ENCODE results near the gene DISP2. TPM values are rescaled to one million over a fixed set of nuclear protein-coding genes. Genes with fewer than 3 reads are reported as not detected.

Gene DISP2
- total and polyA plus RNA-seq, 9 donors = 0.20 to 4.3 (median 1.1) TPM

DNA sequence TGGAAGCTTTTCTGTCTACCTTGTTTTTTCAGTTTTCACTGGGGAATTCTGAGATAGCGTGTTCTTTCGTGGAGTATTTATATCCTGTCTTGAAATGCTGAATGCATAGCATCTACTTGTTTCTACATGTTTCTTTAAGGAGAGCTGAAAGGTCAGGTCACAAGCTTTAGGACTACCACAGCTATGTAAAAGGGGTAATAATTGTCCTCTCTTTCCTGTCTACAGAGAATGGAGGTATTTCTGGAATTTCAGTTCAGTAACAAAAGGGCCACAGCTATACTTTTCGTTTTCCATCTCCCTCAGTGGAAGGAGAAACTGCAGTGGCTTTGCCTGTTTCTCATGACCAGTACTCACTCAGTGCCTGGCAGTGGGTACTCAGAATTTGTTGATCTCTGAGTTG is 29.8 kb upstream of the DISP2 start:
- WGBS (ENCODE audit: insufficient coverage) = no CpG with 5 or more reads among the region's 3 CpGs
- H3K27ac ChIP-seq (ENCODE audit: low read length) = no peak overlapping the region
- H3K4me1 ChIP-seq (ENCODE audit: control insufficient read depth, insufficient read depth, low read length) = peaks cover 51% of the 10 kb centered on the region
- DNase-seq = no peak
- no peaks in the 10 kb centered on the region for H3K9me3 ChIP-seq (replicated peaks; ENCODE audit: control insufficient read depth, low read depth, low read length)
- no peaks in the 10 kb centered on the region for H3K27me3 ChIP-seq (ENCODE audit: control insufficient read depth, insufficient read depth, low read length)
- peaks cover 3% of the 10 kb centered on the region for H3K36me3 ChIP-seq (ENCODE audit: control insufficient read depth, insufficient read depth, low read length)
- no peak overlapping the region for H3K4me3 ChIP-seq (ENCODE audit: low read length)

DNA sequence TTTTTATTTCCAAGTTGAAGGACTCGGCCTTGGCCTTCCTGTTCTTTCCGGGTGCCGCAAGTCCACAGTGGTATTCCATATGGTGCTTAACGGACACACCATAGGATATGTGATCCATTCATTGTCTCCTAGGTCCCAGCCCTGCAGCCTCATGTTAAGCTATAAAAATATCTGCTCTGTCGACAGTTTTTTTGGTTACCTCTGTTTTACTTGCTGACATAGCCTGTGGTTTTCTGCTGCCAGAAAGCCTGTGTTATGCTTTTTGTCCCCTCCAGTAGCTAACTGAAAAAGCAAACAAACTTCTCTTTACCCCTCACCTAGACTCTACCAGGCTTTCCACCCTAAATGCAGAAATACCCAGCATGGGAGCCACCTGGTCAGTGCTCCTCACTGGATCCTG is 29.3 kb upstream of the DISP2 start:
- WGBS (ENCODE audit: insufficient coverage) = 59% methylated on average over 5 of the region's 5 CpGs
- Histone ChIP-seq H3K27me3 (ENCODE audit: control insufficient read depth, insufficient read depth, low read length) (no peaks in the 10 kb centered on the region), H3K9me3 (replicated peaks; ENCODE audit: control insufficient read depth, low read depth, low read length) (no peaks in the 10 kb centered on the region), H3K4me3 (ENCODE audit: low read length) (no peak overlapping the region), H3K36me3 (ENCODE audit: control insufficient read depth, insufficient read depth, low read length) (peaks cover 3% of the 10 kb centered on the region), H3K27ac (ENCODE audit: low read length) (peak overlapping the region; percentile 20), H3K4me1 (ENCODE audit: control insufficient read depth, insufficient read depth, low read length) (peaks cover 53% of the 10 kb centered on the region)
- DNase-seq = no peak

DNA sequence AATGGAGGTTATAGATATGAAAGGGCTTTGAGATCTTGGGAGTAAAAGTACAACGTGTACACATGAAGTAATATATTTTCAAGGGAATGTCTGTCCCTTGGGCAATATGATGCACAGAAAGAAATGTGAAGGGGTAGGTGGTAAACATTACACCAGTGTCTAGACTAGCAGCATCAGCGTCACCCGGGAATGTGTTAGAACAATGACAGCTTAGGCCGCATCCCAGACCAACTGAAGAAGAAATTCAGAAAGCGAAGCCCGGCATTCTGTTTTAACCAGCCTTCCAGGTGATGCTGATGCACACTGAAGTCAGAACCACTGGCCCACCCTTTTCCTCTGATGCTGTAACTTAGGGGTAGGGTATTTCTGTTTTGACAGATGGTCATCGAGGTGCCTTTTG is 28.2 kb upstream of the DISP2 start:
- no peaks in the 10 kb centered on the region for H3K27me3 ChIP-seq (ENCODE audit: control insufficient read depth, insufficient read depth, low read length)
- H3K36me3 ChIP-seq (ENCODE audit: control insufficient read depth, insufficient read depth, low read length) = peaks cover 3% of the 10 kb centered on the region
- peaks cover 58% of the 10 kb centered on the region for H3K4me1 ChIP-seq (ENCODE audit: control insufficient read depth, insufficient read depth, low read length)
- WGBS (ENCODE audit: insufficient coverage) = 73% methylated on average over 7 of the region's 7 CpGs
- H3K4me3 ChIP-seq (ENCODE audit: low read length) = no peak overlapping the region
- H3K27ac ChIP-seq (ENCODE audit: low read length) = peak overlapping the region; percentile 8
- H3K9me3 ChIP-seq (replicated peaks; ENCODE audit: control insufficient read depth, low read depth, low read length) = no peaks in the 10 kb centered on the region
- no peak for DNase-seq

DNA sequence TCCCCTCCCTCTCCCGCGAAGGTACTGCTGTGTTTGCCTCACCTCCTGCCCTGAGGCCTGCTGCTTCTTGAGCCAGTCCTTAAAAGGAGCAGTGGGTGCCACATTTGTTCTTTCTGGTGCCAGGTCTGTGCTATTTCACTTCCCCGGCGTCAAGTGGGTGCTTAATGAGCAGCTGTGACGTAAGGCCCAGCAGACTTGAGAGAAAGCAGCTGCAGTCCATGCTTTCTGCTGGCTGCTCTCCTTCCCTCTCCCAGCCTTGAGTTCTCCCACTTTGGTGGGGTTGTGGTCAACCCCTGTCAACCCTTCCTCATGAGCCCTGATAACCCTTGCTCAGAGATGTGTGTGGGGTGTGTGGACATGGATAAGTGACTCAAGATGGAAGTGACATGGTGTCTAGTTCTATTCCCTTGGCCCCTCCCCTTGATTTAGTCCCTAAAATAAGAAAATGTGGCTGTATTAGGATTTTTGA is 27.6 kb upstream of the DISP2 start:
- peaks cover 3% of the 10 kb centered on the region for H3K36me3 ChIP-seq (ENCODE audit: control insufficient read depth, insufficient read depth, low read length)
- H3K27me3 ChIP-seq (ENCODE audit: control insufficient read depth, insufficient read depth, low read length) = no peaks in the 10 kb centered on the region
- H3K4me1 ChIP-seq (ENCODE audit: control insufficient read depth, insufficient read depth, low read length) = peaks cover 62% of the 10 kb centered on the region
- H3K4me3 ChIP-seq (ENCODE audit: low read length) = no peak overlapping the region
- WGBS (ENCODE audit: insufficient coverage) = 59% methylated on average over 5 of the region's 5 CpGs
- peak overlapping the region; percentile 8 for H3K27ac ChIP-seq (ENCODE audit: low read length)
- H3K9me3 ChIP-seq (replicated peaks; ENCODE audit: control insufficient read depth, low read depth, low read length) = no peaks in the 10 kb centered on the region
- DNase-seq = peak; percentile 55

DNA sequence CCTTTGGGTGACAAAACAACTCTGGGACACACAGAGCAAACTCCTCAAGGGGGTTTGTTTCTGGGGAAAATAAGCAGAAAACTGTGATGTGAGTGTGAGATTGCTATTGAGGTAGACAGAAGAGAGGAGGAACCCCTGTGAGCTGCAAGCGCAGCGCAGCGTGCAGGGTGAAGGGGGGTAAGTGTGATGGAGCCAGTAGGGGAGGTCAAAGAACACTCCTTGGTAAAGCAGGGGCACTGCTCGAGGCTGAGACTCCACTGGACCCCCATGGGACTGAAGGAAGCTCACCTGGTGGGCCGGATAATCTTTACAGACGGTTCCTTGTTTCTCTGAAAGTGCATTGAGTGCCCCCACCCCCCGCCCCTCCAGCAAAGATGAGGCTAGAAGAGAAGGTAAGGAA is 27.0 kb upstream of the DISP2 start:
- H3K9me3 ChIP-seq (replicated peaks; ENCODE audit: control insufficient read depth, low read depth, low read length) = no peaks in the 10 kb centered on the region
- no peak overlapping the region for H3K27ac ChIP-seq (ENCODE audit: low read length)
- H3K4me1 ChIP-seq (ENCODE audit: control insufficient read depth, insufficient read depth, low read length) = peaks cover 66% of the 10 kb centered on the region
- H3K27me3 ChIP-seq (ENCODE audit: control insufficient read depth, insufficient read depth, low read length) = no peaks in the 10 kb centered on the region
- DNase-seq = no peak
- WGBS (ENCODE audit: insufficient coverage) = 90% methylated on average over 3 of the region's 7 CpGs
- peaks cover 3% of the 10 kb centered on the region for H3K36me3 ChIP-seq (ENCODE audit: control insufficient read depth, insufficient read depth, low read length)
- no peak overlapping the region for H3K4me3 ChIP-seq (ENCODE audit: low read length)

DNA sequence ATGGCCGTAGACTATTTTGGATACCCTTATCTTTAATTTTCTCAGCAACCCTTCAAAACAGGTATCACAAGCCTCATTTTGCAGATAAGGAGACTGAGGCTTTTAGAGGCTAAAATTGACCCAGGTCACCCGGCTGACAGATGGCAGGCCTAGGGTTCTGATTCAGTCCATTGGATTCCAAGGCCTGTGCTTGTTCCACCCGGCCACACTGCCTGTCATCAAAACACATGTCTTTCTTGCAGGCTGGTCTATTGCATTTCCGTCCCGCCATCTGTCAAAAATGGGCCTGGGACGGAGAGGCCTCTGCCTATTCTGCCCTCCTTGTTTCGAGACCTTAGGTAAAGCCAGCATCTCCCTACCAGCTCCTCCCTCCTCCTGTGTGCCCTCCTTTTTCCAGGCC is 26.4 kb upstream of the DISP2 start:
- Histone ChIP-seq H3K27ac (ENCODE audit: low read length) (no peak overlapping the region), H3K4me1 (ENCODE audit: control insufficient read depth, insufficient read depth, low read length) (peaks cover 68% of the 10 kb centered on the region), H3K4me3 (ENCODE audit: low read length) (no peak overlapping the region), H3K9me3 (replicated peaks; ENCODE audit: control insufficient read depth, low read depth, low read length) (no peaks in the 10 kb centered on the region), H3K36me3 (ENCODE audit: control insufficient read depth, insufficient read depth, low read length) (peaks cover 1% of the 10 kb centered on the region), H3K27me3 (ENCODE audit: control insufficient read depth, insufficient read depth, low read length) (no peaks in the 10 kb centered on the region)
- DNase-seq = no peak
- WGBS (ENCODE audit: insufficient coverage) = 85% methylated on average over 7 of the region's 7 CpGs

DNA sequence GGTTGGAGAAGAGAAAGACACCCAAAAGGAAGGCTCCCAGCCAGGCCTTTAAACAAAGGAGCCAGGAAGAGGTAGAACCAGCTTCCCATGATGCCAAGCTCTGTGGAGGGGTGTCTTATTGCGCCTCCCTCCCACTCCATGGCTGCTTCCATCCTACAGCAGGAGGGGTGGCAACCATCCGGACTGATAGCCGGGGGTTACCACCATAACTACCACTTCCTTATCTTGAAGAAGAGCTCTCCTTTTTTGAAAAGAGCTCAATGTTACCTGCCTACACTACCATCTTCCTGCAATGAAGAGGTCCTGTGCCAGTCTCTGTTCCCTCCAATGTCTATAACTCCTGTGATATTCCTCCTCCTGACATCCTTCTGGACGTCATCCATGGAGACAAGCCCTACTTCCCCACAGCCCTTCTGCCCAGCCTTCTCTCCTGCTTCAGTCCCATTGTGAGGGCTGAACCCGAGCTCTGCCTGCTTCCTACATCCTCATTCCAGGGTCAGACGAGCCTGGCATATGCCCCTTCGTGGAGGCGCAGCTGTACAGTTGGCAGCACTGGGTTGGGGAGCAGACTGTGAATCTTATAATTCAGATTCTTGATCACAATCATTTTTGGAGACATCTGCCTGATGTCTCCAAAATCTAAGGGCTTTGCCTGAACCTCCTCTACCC is 25.8 kb upstream of the DISP2 start:
- DNase-seq = no peak
- Histone ChIP-seq H3K4me3 (ENCODE audit: low read length) (no peak overlapping the region), H3K27me3 (ENCODE audit: control insufficient read depth, insufficient read depth, low read length) (no peaks in the 10 kb centered on the region), H3K9me3 (replicated peaks; ENCODE audit: control insufficient read depth, low read depth, low read length) (no peaks in the 10 kb centered on the region), H3K4me1 (ENCODE audit: control insufficient read depth, insufficient read depth, low read length) (peaks cover 66% of the 10 kb centered on the region), H3K27ac (ENCODE audit: low read length) (no peak overlapping the region), H3K36me3 (ENCODE audit: control insufficient read depth, insufficient read depth, low read length) (no peaks in the 10 kb centered on the region)
- 69% methylated on average over 4 of the region's 8 CpGs for WGBS (ENCODE audit: insufficient coverage)

DNA sequence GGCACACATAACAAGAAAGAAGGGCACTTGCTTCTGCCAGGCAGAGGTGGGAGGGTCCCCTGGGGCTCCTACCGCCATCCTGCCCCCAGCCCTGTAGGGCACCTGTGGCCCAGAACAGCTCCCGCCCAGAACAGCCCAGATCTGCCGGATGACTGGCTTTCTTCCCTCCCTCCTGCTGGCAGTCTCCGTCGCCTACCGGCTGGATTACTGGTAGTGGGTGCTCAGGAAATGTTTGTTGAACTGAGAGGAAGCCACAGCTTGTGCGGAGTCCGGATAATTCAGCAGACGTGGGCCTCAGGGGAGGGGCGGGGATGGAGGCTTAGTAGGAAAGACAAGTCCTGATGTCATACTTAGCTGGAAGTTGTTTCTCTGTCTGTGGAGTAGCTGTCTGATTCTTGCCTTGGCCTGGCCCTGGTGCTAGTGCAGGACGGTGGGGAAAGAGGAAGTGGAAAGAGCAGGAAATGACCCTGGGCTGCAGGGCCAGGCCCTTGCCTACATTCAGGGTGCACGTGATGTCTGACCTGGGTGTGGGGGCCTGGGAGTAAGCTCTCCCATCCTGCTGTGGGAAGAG is 24.0 kb upstream of the DISP2 start:
- Histone ChIP-seq H3K4me3 (ENCODE audit: low read length) (no peak overlapping the region), H3K9me3 (replicated peaks; ENCODE audit: control insufficient read depth, low read depth, low read length) (no peaks in the 10 kb centered on the region), H3K36me3 (ENCODE audit: control insufficient read depth, insufficient read depth, low read length) (no peaks in the 10 kb centered on the region), H3K27me3 (ENCODE audit: control insufficient read depth, insufficient read depth, low read length) (no peaks in the 10 kb centered on the region), H3K27ac (ENCODE audit: low read length) (peak overlapping the region; percentile 84), H3K4me1 (ENCODE audit: control insufficient read depth, insufficient read depth, low read length) (peaks cover 67% of the 10 kb centered on the region)
- 22% methylated on average over 6 of the region's 12 CpGs for WGBS (ENCODE audit: insufficient coverage)
- DNase-seq = peak; percentile 93

DNA sequence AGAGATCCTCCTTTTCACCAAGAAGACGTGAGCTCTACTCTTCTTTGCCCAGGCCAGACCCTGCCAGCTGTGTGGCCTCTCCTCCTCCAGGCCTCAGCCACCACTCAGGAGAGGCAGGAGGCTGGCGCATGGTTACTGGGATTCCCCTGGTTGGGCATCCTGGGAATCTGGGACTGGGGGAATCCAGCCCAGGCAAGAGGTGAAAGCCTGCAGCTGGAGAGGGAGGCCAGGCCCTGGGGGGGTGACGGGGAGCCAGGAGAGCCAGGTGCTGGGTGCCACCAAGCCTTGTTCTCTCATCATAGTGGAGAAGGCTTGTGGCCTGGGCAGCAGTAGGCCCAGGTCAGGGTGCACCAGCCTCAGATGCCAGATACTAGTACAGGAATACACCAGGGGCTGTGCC is 23.5 kb upstream of the DISP2 start:
- H3K27ac ChIP-seq (ENCODE audit: low read length) = peak overlapping the region; percentile 84
- no peaks in the 10 kb centered on the region for H3K9me3 ChIP-seq (replicated peaks; ENCODE audit: control insufficient read depth, low read depth, low read length)
- no peaks in the 10 kb centered on the region for H3K36me3 ChIP-seq (ENCODE audit: control insufficient read depth, insufficient read depth, low read length)
- WGBS (ENCODE audit: insufficient coverage) = 94% methylated on average over 2 of the region's 3 CpGs
- no peak for DNase-seq
- no peaks in the 10 kb centered on the region for H3K27me3 ChIP-seq (ENCODE audit: control insufficient read depth, insufficient read depth, low read length)
- no peak overlapping the region for H3K4me3 ChIP-seq (ENCODE audit: low read length)
- H3K4me1 ChIP-seq (ENCODE audit: control insufficient read depth, insufficient read depth, low read length) = peaks cover 71% of the 10 kb centered on the region

DNA sequence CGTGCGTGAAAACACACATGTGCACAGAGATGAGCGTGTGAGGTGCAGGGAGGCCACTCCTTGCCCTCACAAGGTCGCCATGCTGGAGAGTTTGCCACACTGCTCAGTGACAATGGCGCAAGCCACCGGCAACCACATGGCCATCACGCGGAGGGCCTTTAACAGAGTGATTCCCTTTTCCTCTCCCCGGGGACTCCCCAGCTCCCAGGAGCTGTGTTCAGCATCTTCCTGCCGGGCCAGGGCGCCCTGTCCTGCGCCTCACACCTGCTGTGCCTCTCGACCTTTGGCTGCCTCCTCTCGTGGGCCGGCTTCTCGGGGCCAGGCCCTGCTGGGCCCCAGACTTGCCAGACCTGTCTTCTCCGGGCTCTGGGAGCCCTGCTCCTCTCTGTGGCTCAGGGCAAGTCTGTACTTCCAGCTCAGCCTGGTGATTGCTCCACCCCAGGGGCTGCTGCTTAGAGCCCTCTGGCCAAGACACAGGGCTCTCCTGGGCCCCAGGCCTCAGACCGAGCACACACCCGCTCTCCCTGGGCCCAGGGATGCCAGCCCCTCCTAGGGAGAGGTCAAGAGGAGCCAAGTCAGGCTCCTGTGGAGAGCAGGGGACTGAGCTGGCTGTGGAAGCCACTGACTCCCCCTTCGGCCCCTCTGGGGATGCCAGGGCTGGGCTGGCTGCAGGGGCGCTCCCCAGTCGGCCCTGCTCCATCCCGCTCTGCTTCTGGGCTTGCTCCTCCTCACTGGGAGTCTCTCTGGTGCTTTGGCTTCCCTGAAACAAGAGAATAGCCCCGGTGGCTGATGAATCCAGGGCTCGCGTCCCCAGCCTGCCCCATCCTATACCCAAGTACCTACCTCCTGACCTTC is 22.9 kb upstream of the DISP2 start:
- no peak for DNase-seq
- no peaks in the 10 kb centered on the region for H3K36me3 ChIP-seq (ENCODE audit: control insufficient read depth, insufficient read depth, low read length)
- H3K4me3 ChIP-seq (ENCODE audit: low read length) = no peak overlapping the region
- peaks cover 73% of the 10 kb centered on the region for H3K4me1 ChIP-seq (ENCODE audit: control insufficient read depth, insufficient read depth, low read length)
- 67% methylated on average over 22 of the region's 26 CpGs for WGBS (ENCODE audit: insufficient coverage)
- no peaks in the 10 kb centered on the region for H3K27me3 ChIP-seq (ENCODE audit: control insufficient read depth, insufficient read depth, low read length)
- H3K27ac ChIP-seq (ENCODE audit: low read length) = peak overlapping the region; percentile 84
- H3K9me3 ChIP-seq (replicated peaks; ENCODE audit: control insufficient read depth, low read depth, low read length) = no peaks in the 10 kb centered on the region
